ENCODE measurements around the gene GATA1. TPM values are rescaled to one million over a fixed set of nuclear protein-coding genes. Genes with fewer than 3 reads are reported as not detected.
A peak's percentile ranks its signal among the peaks of the same experiment; 100 is the strongest.

Gene GATA1
- not detected for total RNA-seq

DNA sequence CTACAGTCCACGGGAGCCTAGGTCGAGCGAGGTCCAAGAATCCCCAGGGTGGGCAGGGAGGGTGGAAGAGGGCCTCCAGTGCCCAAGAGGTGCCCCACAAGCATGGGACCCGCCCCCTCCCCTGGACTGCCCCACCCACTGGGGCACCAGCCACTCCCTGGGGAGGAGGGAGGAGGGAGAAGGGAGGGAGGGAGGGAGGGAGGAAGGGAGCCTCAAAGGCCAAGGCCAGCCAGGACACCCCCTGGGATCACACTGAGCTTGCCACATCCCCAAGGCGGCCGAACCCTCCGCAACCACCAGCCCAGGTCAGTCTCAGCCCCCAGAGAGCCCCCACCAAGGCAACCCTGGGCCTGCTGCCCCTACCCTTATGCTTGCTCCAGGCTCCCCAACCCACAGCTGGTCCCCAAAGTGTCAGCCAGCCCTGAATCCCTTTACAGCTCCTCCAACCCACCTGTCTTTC lies at the start of gene GATA1:
TSS of gene GATA1 (plus strand) at position 250 of the 460 bp plus-strand sequence. CDS start 4,520 bp downstream, outside the sequence.
- ChIA-PET POLR2A (no interaction called here), CTCF (no interaction called here)
- ATAC-seq (no peak), DNase-seq (no peak)
- Mint-ChIP-seq H3K27me3 (peaks cover 7% of the 10 kb centered on the region), H3K4me1 (peaks cover 8% of the 10 kb centered on the region), H3K27ac (no peak within 1 kb of the TSS), H3K4me3 (no peak within 1 kb of the TSS), H3K36me3 (ENCODE audit: low read depth) (no peaks in the 10 kb centered on the region), H3K9me3 (ENCODE audit: low read depth) (no peaks in the 10 kb centered on the region)
- intact Hi-C loops (cut with DNase I, micrococcal nuclease), result no loop called here

DNA sequence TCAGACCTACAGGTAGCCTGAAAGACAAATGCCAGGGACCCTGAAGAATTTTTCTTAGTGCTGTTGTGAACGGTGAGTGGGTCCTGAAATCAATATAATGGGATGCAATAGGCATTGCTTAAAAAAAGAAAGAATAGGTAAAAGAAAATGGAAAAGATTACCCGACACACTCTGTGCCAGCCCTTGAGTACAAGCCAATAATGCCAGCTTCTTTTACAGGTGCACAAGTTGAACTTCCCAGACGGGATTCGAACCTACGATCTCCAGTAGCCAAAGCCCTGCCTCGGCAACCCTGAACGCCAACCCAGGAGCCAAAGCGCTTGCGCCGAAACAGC lies 49.5 kb upstream of the GATA1 start:
- ATAC-seq (no peak), DNase-seq (no peak)
- intact Hi-C loops (cut with DNase I, micrococcal nuclease), result loop anchor here (1.0 to 5.0 kb wide), 14 partner anchors 14 to 530 kb away; partner anchors contain the start of genes SUV39H1 (in 2 of the 2), GRIPAP1 (in 1 of the 2), PPP1R3F (in 1 of the 2) and PQBP1 (in 1 of the 2)
- ChIA-PET POLR2A (interaction anchor here (0.9 to 2.0 kb wide), 7 partner anchors 11 to 197 kb away, joined by 3 to 8 read pairs (median 3); partner anchors contain the start of genes HDAC6, SUV39H1, TBC1D25 and WAS), CTCF (interaction anchor here (0.7 kb wide), 1 partner anchor 137 kb away, joined by 3 read pairs; no protein-coding TSS in a partner anchor)
- H3K27ac Mint-ChIP-seq, result peak overlapping the region; percentile 98
- no peaks in the 10 kb centered on the region for H3K36me3 Mint-ChIP-seq (ENCODE audit: low read depth)
- peaks cover 20% of the 10 kb centered on the region for H3K4me1 Mint-ChIP-seq
- no peaks in the 10 kb centered on the region for H3K27me3 Mint-ChIP-seq
- no peaks in the 10 kb centered on the region for H3K9me3 Mint-ChIP-seq (ENCODE audit: low read depth)
- H3K4me3 Mint-ChIP-seq, result peak overlapping the region; percentile 97

GRCh38 chrX:48737213-48737938 lies 49.0 kb upstream of the GATA1 start:
- Mint-ChIP-seq H3K4me3 (peak overlapping the region; percentile 97), H3K4me1 (peaks cover 20% of the 10 kb centered on the region), H3K27ac (peak overlapping the region; percentile 99), H3K36me3 (ENCODE audit: low read depth) (no peaks in the 10 kb centered on the region), H3K27me3 (no peaks in the 10 kb centered on the region), H3K9me3 (ENCODE audit: low read depth) (no peaks in the 10 kb centered on the region)
- ChIA-PET CTCF (interaction anchor here (0.7 kb wide), 1 partner anchor 137 kb away, joined by 3 read pairs; no protein-coding TSS in a partner anchor), POLR2A (interaction anchor here (0.6 to 2.0 kb wide), 8 partner anchors 11 to 198 kb away, joined by 3 to 8 read pairs (median 3); partner anchors contain the start of genes HDAC6, SUV39H1, TBC1D25 and WAS)
- intact Hi-C loops (cut with DNase I, micrococcal nuclease), result loop anchor here (1.0 to 5.0 kb wide), 14 partner anchors 14 to 530 kb away; partner anchors contain the start of genes SUV39H1 (in 2 of the 2), GRIPAP1 (in 1 of the 2), PPP1R3F (in 1 of the 2) and PQBP1 (in 1 of the 2)
- DNase-seq, result peak; percentile 92
- peak; percentile 96 for ATAC-seq

DNA sequence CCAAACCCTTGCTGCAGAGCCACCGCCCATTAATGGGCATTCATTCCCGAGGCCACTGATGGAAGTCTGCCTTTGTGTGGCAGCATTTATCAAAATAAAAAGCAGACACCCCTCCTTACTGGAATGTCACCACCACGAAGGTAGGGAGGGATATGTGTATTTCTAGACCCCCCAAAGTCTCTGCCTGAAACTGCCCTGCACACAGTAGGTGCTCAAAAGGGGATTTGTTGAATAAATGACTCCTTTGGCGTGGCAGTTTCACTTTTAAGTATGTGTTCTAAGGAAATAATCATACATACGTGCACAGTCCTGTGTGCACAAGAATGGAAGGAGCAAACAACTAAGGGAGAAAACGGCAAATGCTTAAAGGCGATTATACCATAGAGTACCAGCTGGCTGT lies 48.5 kb upstream of the GATA1 start:
- no peaks in the 10 kb centered on the region for H3K27me3 Mint-ChIP-seq
- POLR2A ChIA-PET, result interaction anchor here (1.0 to 2.0 kb wide), 3 partner anchors 17 to 64 kb away, joined by 3 to 8 read pairs (median 4); partner anchors contain the start of genes HDAC6 and WAS

GRCh38 chrX:48741834-48742233 lies 44.6 kb upstream of the GATA1 start:
- intact Hi-C loops (cut with DNase I, micrococcal nuclease), result no loop called here
- POLR2A ChIA-PET, result interaction anchor here (0.6 kb wide), 1 partner anchor 99 kb away, joined by 3 read pairs; no protein-coding TSS in a partner anchor
- CTCF ChIA-PET, result interaction anchor here (1.5 kb wide), 1 partner anchor 10 kb away, joined by 3 read pairs; no protein-coding TSS in a partner anchor
- no peaks in the 10 kb centered on the region for H3K36me3 Mint-ChIP-seq (ENCODE audit: low read depth)
- ATAC-seq, result no peak
- no peak overlapping the region for H3K4me3 Mint-ChIP-seq
- no peaks in the 10 kb centered on the region for H3K27me3 Mint-ChIP-seq
- no peak for DNase-seq
- no peaks in the 10 kb centered on the region for H3K9me3 Mint-ChIP-seq (ENCODE audit: low read depth)
- peaks cover 11% of the 10 kb centered on the region for H3K4me1 Mint-ChIP-seq
- H3K27ac Mint-ChIP-seq, result no peak overlapping the region

More for the DNA sequence above, 48.5 kb upstream of the GATA1 start:
- CTCF ChIA-PET, result no interaction called here
- Mint-ChIP-seq H3K9me3 (ENCODE audit: low read depth) (no peaks in the 10 kb centered on the region), H3K4me3 (peak overlapping the region; percentile 97), H3K4me1 (peaks cover 20% of the 10 kb centered on the region), H3K36me3 (ENCODE audit: low read depth) (no peaks in the 10 kb centered on the region), H3K27ac (peak overlapping the region; percentile 99)
- DNase-seq (no peak), ATAC-seq (no peak)
- intact Hi-C loops (cut with DNase I, micrococcal nuclease), result loop anchor here (1.0 to 5.0 kb wide), 14 partner anchors 13 to 529 kb away; partner anchors contain the start of genes SUV39H1 (in 2 of the 2), GRIPAP1 (in 1 of the 2), PPP1R3F (in 1 of the 2) and PQBP1 (in 1 of the 2)

GRCh38 chrX:48745222-48745621 lies 41.2 kb upstream of the GATA1 start:
- POLR2A ChIA-PET, result no interaction called here
- Mint-ChIP-seq H3K36me3 (ENCODE audit: low read depth) (no peaks in the 10 kb centered on the region), H3K9me3 (ENCODE audit: low read depth) (no peaks in the 10 kb centered on the region), H3K4me3 (no peak overlapping the region), H3K27me3 (no peaks in the 10 kb centered on the region), H3K27ac (no peak overlapping the region), H3K4me1 (no peaks in the 10 kb centered on the region)
- DNase-seq (no peak), ATAC-seq (no peak)
- CTCF ChIA-PET, result no interaction called here
- intact Hi-C loops (cut with DNase I, micrococcal nuclease), result no loop called here

DNA sequence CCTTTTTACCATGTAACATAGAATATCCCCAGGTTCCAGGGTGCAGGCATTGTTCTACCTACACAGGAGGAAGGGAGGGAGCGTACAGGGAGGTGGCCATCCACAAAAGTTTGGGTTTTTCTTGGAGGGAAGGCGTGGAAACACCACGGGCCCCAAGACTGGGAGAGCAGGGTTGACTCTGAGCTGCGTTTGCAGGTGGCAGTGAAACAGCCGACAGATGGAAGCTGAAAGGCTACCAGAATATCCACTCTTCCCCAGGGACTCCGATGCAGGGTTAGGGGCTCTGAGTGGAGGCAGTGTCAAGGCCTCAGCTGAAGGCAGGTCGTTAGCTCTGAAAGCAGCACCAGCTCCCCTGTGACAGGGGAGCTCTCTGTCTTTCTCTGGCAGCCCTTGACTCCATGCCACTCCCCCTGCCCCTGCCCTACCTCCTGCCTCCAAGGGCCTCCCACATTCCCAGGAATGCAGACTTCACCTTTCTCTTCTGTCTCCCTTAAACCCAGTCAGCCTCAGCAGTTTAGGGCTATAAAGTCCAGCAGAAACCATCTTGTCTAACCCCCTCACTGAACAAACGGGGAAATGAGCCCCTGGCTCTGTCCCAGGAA lies 38.9 kb upstream of the GATA1 start:
- CTCF ChIA-PET, result interaction anchor here (1.3 to 1.5 kb wide), 2 partner anchors 8 to 16 kb away, joined by 3 to 4 read pairs; no protein-coding TSS in a partner anchor
- POLR2A ChIA-PET, result no interaction called here
- DNase-seq, result no peak
- Mint-ChIP-seq H3K4me1 (peaks cover 7% of the 10 kb centered on the region), H3K27ac (no peak overlapping the region), H3K36me3 (ENCODE audit: low read depth) (no peaks in the 10 kb centered on the region), H3K9me3 (ENCODE audit: low read depth) (no peaks in the 10 kb centered on the region), H3K27me3 (no peaks in the 10 kb centered on the region), H3K4me3 (no peak overlapping the region)
- no peak for ATAC-seq
- intact Hi-C loops (cut with DNase I, micrococcal nuclease), result no loop called here

DNA sequence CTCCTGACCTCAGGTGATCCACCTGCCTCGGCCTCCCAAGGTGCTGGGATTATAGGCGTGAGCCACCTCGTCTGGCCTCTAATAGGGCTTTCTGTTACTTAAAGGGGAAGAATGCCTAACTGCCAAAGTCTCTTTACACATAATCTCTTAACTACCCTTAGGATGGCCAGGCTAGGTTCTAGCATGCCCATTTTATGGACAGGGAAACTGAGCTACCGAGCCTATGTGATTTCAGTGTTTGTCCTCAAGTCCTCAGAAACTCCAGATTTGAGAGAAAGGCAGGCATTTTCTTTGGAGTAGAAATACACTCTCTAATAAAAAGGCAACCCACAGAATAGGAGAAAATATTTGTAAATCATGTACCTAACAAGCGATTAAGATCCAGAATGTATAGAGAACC lies 37.2 kb upstream of the GATA1 start:
- ChIA-PET POLR2A (interaction anchor here (0.6 kb wide), 1 partner anchor 13 kb away, joined by 3 read pairs; no protein-coding TSS in a partner anchor), CTCF (no interaction called here)
- Mint-ChIP-seq H3K36me3 (ENCODE audit: low read depth) (no peaks in the 10 kb centered on the region), H3K4me1 (peaks cover 7% of the 10 kb centered on the region), H3K27ac (no peak overlapping the region), H3K9me3 (ENCODE audit: low read depth) (no peaks in the 10 kb centered on the region), H3K4me3 (no peak overlapping the region), H3K27me3 (no peaks in the 10 kb centered on the region)
- DNase-seq (no peak), ATAC-seq (no peak)
- intact Hi-C loops (cut with DNase I, micrococcal nuclease), result no loop called here

GRCh38 chrX:48751343-48751742 lies 35.0 kb upstream of the GATA1 start:
- no peak overlapping the region for H3K4me3 Mint-ChIP-seq
- peaks cover 7% of the 10 kb centered on the region for H3K4me1 Mint-ChIP-seq
- CTCF ChIA-PET, result interaction anchor here (1.3 kb wide), 1 partner anchor 9 kb away, joined by 3 read pairs; no protein-coding TSS in a partner anchor
- no peaks in the 10 kb centered on the region for H3K27me3 Mint-ChIP-seq
- H3K9me3 Mint-ChIP-seq (ENCODE audit: low read depth), result no peaks in the 10 kb centered on the region
- H3K27ac Mint-ChIP-seq, result no peak overlapping the region
- intact Hi-C loops (cut with DNase I, micrococcal nuclease), result loop anchor here in 1 of 2 experiments (1.0 kb wide), 1 partner anchor 14 kb away; no protein-coding TSS in a partner anchor
- no peaks in the 10 kb centered on the region for H3K36me3 Mint-ChIP-seq (ENCODE audit: low read depth)
- ATAC-seq, result peak; percentile 97
- peak; percentile 40 for DNase-seq
- POLR2A ChIA-PET, result interaction anchor here (0.6 kb wide), 1 partner anchor 270 kb away, joined by 10 read pairs; no protein-coding TSS in a partner anchor

- Mint-ChIP-seq H3K27me3 (no peaks in the 10 kb centered on the region), H3K4me1 (peaks cover 7% of the 10 kb centered on the region), H3K27ac (no peak overlapping the region), H3K4me3 (no peak overlapping the region), H3K9me3 (ENCODE audit: low read depth) (no peaks in the 10 kb centered on the region), H3K36me3 (ENCODE audit: low read depth) (no peaks in the 10 kb centered on the region)
- ChIA-PET POLR2A (interaction anchor here (0.7 kb wide), 1 partner anchor 185 kb away, joined by 3 read pairs; no protein-coding TSS in a partner anchor), CTCF (interaction anchor here (0.8 to 1.3 kb wide), 2 partner anchors 11 to 138 kb away, joined by 3 read pairs; no protein-coding TSS in a partner anchor)
- DNase-seq, result no peak
- ATAC-seq, result no peak
- intact Hi-C loops (cut with DNase I, micrococcal nuclease), result no loop called here
Observed at GRCh38 chrX:48752498-48752897, 33.9 kb upstream of the GATA1 start.

GRCh38 chrX:48753708-48754228 lies 32.6 kb upstream of the GATA1 start:
- intact Hi-C loops (cut with DNase I, micrococcal nuclease), result no loop called here
- no peak overlapping the region for H3K4me3 Mint-ChIP-seq
- H3K36me3 Mint-ChIP-seq (ENCODE audit: low read depth), result no peaks in the 10 kb centered on the region
- no peaks in the 10 kb centered on the region for H3K9me3 Mint-ChIP-seq (ENCODE audit: low read depth)
- H3K27ac Mint-ChIP-seq, result no peak overlapping the region
- CTCF ChIA-PET, result no interaction called here
- peaks cover 7% of the 10 kb centered on the region for H3K4me1 Mint-ChIP-seq
- no peak for DNase-seq
- H3K27me3 Mint-ChIP-seq, result no peaks in the 10 kb centered on the region
- ATAC-seq, result no peak
- POLR2A ChIA-PET, result no interaction called here
